Fibroblast of villous mesenchyme (primary cell): ENCODE data around the gene KRTAP10-7. TPM values are rescaled to one million over a fixed set of nuclear protein-coding genes. Genes with fewer than 3 reads are reported as not detected.
"Not testable (repeated sequence)": the region's sequence is repeated elsewhere in the genome, so short reads cannot be mapped to it uniquely, and the experiment has no call there.

Experiments used
- DNase-seq: peaks from one replicate; pipeline ENCODE4 v3.0.0-alpha.2; 2010; ENCODE audit warnings: low read depth
- H3K4me3 ChIP-seq: 2 replicates; pipeline ENCODE4 v1.5.1; 2011; ENCODE audit warnings: low read depth, mild to moderate bottlenecking, low read length
- CTCF ChIP-seq: IDR thresholded peaks from 2 replicates; pipeline ENCODE4 v1.5.1; 2012; ENCODE audit warnings: low read depth, mild to moderate bottlenecking, low read length; ENCODE audit not compliant: insufficient read depth
- total RNA-seq: library from RNA; depleted of rRNA; stranded (reverse); fragments of >200 nt; gene quantifications from 2 replicates; pipeline ENCODE4 v1.2.3, GENCODE V29; 2012

Gene KRTAP10-7
- total RNA-seq, 1 donor: not detected

DNA sequence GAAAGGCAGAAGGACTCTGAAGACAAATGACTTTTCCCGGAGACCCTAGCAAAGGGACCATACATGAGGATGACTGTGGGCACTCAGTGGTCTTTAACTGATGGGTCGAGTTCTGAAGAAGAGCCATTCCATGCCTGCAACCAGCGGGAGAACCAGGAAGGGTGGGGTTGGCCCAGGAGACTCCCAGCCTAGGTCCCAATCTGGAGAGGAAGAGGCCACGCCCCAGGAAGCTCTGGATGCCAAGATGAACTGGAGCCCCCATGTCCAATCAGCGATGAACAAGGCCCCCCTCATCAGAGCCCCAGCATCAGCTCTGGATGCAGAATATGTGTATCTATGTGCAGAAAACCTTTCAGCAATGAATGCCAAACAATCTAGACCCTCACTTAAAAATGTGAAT, 40.4 kb downstream of the KRTAP10-7 start:
- no peak for TF ChIP-seq CTCF
- H3K4me3 ChIP-seq: no peak overlapping the region
- DNase-seq: no peak

- no peak for DNase-seq
- no peak for TF ChIP-seq CTCF
- H3K4me3 ChIP-seq: no peak overlapping the region
Observed at GRCh38 chr21:44643741-44644310, 43.4 kb downstream of the KRTAP10-7 start.

GRCh38 chr21:44644878-44645277, 44.5 kb downstream of the KRTAP10-7 start:
- no peak for TF ChIP-seq CTCF
- no peak for DNase-seq
- no peak overlapping the region for H3K4me3 ChIP-seq

DNA sequence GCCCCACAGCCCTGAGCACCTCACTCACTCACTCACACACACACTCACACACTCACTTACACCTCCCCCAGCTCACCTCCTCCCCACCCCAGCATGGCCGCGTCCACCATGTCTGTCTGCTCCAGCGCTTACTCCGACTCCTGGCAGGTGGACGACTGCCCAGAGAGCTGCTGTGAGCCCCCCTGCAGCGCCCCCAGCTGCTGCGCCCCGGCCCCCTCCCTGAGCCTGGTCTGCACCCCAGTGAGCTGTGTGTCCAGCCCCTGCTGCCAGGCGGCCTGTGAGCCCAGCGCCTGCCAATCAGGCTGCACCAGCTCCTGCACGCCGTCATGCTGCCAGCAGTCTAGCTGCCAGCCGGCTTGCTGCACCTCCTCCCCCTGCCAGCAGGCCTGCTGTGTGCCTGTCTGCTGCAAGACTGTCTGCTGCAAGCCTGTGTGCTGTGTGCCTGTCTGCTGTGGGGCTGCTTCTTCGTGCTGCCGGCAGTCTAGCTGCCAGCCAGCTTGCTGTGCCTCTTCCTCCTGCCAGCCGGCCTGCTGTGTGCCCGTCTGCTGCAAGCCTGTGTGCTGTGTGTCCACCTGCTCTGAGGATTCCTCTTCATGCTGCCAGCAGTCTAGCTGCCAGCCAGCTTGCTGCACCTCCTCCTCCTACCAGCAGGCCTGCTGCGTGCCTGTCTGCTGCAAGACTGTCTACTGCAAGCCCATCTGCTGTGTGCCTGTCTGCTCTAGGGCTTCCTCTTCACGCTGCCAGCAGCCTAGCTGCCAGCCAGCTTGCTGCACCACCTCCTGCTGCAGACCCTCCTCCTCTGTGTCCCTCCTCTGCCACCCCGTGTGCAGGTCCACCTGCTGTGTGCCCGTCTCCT, 46.2 kb downstream of the KRTAP10-7 start, which contains the start of gene KRTAP10-11:
TSS of gene KRTAP10-11 (plus strand) at position 49 of the 856 bp plus-strand sequence. CDS start at position 94, 45 bp downstream.
- not testable (repeated sequence) for H3K4me3 ChIP-seq, DNase-seq

- TF ChIP-seq CTCF: no peak
- DNase-seq: no peak
- H3K4me3 ChIP-seq: no peak overlapping the region
Observed at GRCh38 chr21:44647222-44647552, 46.8 kb downstream of the KRTAP10-7 start.

GRCh38 chr21:44648557-44649311, 48.3 kb downstream of the KRTAP10-7 start:
- H3K4me3 ChIP-seq: no peak overlapping the region
- no peak for DNase-seq
- TF ChIP-seq CTCF: no peak

- no peak overlapping the region for H3K4me3 ChIP-seq
- no peak for TF ChIP-seq CTCF
- no peak for DNase-seq
Observed at GRCh38 chr21:44649521-44650100, 49.2 kb downstream of the KRTAP10-7 start.
